ENCODE data around the gene LEUTX.
"Not testable (repeated sequence)": the region's sequence is repeated elsewhere in the genome, so short reads cannot be mapped to it uniquely, and the experiment has no call there.

- TF ChIP-seq CTCF (IDR thresholded peaks at IDR 0.05); MAX (IDR thresholded peaks at IDR 0.05; ENCODE audit: low read depth); FOXM1 (IDR thresholded peaks at IDR 0.05; ENCODE audit: low read depth): not testable (repeated sequence)
Observed at GRCh38 chr19:39761851-39762250, 16.8 kb upstream of the LEUTX start.
